K562 (cell line): ENCODE data around the gene COL21A1. TPM values are rescaled to one million over a fixed set of nuclear protein-coding genes. Genes with fewer than 3 reads are reported as not detected.

Source experiments
- ATAC-seq: fragments of 200-7000 bp; cut with Tn5 transposase; 3 replicates; pipeline ENCODE4 v1.9.1; 2020; ENCODE audit warnings: moderate library complexity
- BruUV-seq: library from RNA; stranded (reverse); fragments of 400-500 nt; replicated peaks from 2 replicates; lab custom pipeline; 2021; lab: Mats Ljungman, UMichigan
- CTCF ChIA-PET: fragments of 300-600 bp; formaldehyde crosslinking; extraction: SDS; loops from one replicate; lab custom pipeline; 2021; ENCODE audit warnings: low intra/inter-chr PET ratio; lab: Yijun Ruan, JAX
- POLR2A ChIA-PET: fragments of 300-600, 350-650 bp; sonication (Branson Sonifier 250); formaldehyde crosslinking; extraction: SDS; loops from one replicate; lab custom pipeline; 2021; ENCODE audit warnings: antibody characterized with exemption, inconsistent platforms; lab: Yijun Ruan, JAX
- DNase-seq, 4 experiments: peaks; one replicate each; pipeline versions ENCODE4 v3.0.0 to v3.0.0-alpha.2; 2011 to 2018; ENCODE audit warnings: low spot score in 3 of 4, mixed read lengths in 3 of 4; ENCODE audit errors: extremely low read depth in 1 of 4
- FAIRE-seq: peaks from 2 replicates; lab custom pipeline; 2011; peaks lifted over from hg19 to GRCh38; lab: Jason Lieb, UNC
- H2AFZ ChIP-seq: 2 replicates; pipeline ENCODE4 v1.6.0; 2011; ENCODE audit warnings: low read depth, low read length, control low read depth, inconsistent platforms
- H3K27ac ChIP-seq: fragments of 200-600 bp; 3 replicates; pipeline ENCODE4 v1.8.0; 2011; ENCODE audit warnings: low read depth, mild to moderate bottlenecking, control low read depth, inconsistent platforms, low read length, moderate library complexity, mixed read lengths; ENCODE audit errors: extremely low read depth
- H3K27me3 ChIP-seq, 2 experiments: fragments of 300-600 bp in 1 of 2; 2 replicates in 1 of 2; 3 replicates in 1 of 2; pipeline versions ENCODE4 v1.6.0 to v1.8.0; 2011; ENCODE audit warnings: inconsistent platforms in 2 of 2, low read length in 2 of 2, mild to moderate bottlenecking in 1 of 2, mixed read lengths in 1 of 2, moderate library complexity in 1 of 2; ENCODE audit not compliant: control insufficient read depth in 2 of 2, insufficient read depth in 2 of 2
- H3K36me3 ChIP-seq: fragments of 300-600 bp; 3 replicates; pipeline ENCODE4 v1.8.0; 2011; ENCODE audit warnings: mild to moderate bottlenecking, low read length, inconsistent platforms; ENCODE audit not compliant: control insufficient read depth, insufficient read depth
- H3K4me1 ChIP-seq, 2 experiments: fragments of 200-600 bp in 1 of 2; replicated peaks in 1 of 2; 2 replicates in 1 of 2; 3 replicates in 1 of 2; pipeline versions ENCODE4 v1.5.1 to v1.8.0; 2011; ENCODE audit warnings: inconsistent platforms in 2 of 2, low read length in 2 of 2, mild to moderate bottlenecking in 1 of 2, mixed read lengths in 1 of 2, moderate library complexity in 1 of 2; ENCODE audit not compliant: control insufficient read depth in 2 of 2, insufficient read depth in 2 of 2
- H3K4me2 ChIP-seq: 2 replicates; pipeline ENCODE4 v1.6.1; 2011; ENCODE audit warnings: low read length, control low read depth, inconsistent platforms, mixed read lengths; ENCODE audit not compliant: insufficient read depth
- H3K4me3 ChIP-seq: fragments of 200-600 bp; sonication (generic), shearing (Covaris generic); 2 replicates; pipeline ENCODE4 v1.5.1; 2016; ENCODE audit warnings: control low read depth, inconsistent platforms
- H3K79me2 ChIP-seq: fragments of 200-600 bp; 3 replicates; pipeline ENCODE4 v1.8.0; 2011; ENCODE audit warnings: low read length, inconsistent platforms; ENCODE audit not compliant: control insufficient read depth, insufficient read depth
- H3K9ac ChIP-seq, 2 experiments: 2 replicates each; pipeline versions ENCODE4 v1.6.0 to v1.6.1; 2011; ENCODE audit warnings: low read depth in 2 of 2, low read length in 2 of 2, control low read depth in 1 of 2, inconsistent platforms in 1 of 2, mild to moderate bottlenecking in 1 of 2, mixed read lengths in 1 of 2; ENCODE audit not compliant: insufficient read depth in 1 of 2
- H3K9me1 ChIP-seq: one replicate; pipeline ENCODE4 v1.6.0; 2011; ENCODE audit warnings: inconsistent platforms, mild to moderate bottlenecking, low read length, moderate library complexity; ENCODE audit not compliant: control insufficient read depth, insufficient read depth
- H3K9me3 ChIP-seq: replicated peaks from 2 replicates; pipeline ENCODE4 v1.5.1; 2011; ENCODE audit warnings: low read depth, low read length, inconsistent platforms; ENCODE audit not compliant: control insufficient read depth, insufficient read depth
- H4K20me1 ChIP-seq: replicated peaks from 2 replicates; pipeline ENCODE4 v1.6.1; 2011; ENCODE audit warnings: low read length, inconsistent platforms, mixed read lengths; ENCODE audit not compliant: control insufficient read depth, insufficient read depth
- CHCHD3 ChIP-seq: fragments of 250-450 bp; sonication (Bioruptor Pico); IDR thresholded peaks from 2 replicates; pipeline ENCODE4 v2.1.2; 2022; ENCODE audit warnings: mild to moderate bottlenecking
- FOSL1 ChIP-seq: fragments of 200-800 bp; sonication (Bioruptor generic); conservative IDR thresholded peaks from 2 replicates; pipeline ENCODE4 v1.6.1; 2016; ENCODE audit warnings: missing genetic modification characterization, missing compliant biosample characterization
- HDGF ChIP-seq: fragments of 450-650 bp; IDR thresholded peaks from 2 replicates; pipeline ENCODE4 v1.6.1; 2016
- MCM5 ChIP-seq: fragments of 450-650 bp; IDR thresholded peaks from 2 replicates; pipeline ENCODE4 v1.6.1; 2016; ENCODE audit warnings: low read depth
- MITF ChIP-seq: IDR thresholded peaks from 2 replicates; pipeline ENCODE4 v1.6.1; 2014; ENCODE audit warnings: antibody characterized with exemption
- NELFE ChIP-seq: IDR thresholded peaks from 2 replicates; pipeline ENCODE4 v1.6.1; 2011; ENCODE audit warnings: mild to moderate bottlenecking; ENCODE audit not compliant: insufficient read depth, insufficient read length
- PCBP1 ChIP-seq: fragments of 200-400 bp; formaldehyde crosslinking; IDR thresholded peaks from 2 replicates; pipeline ENCODE4 v1.6.1; 2018; ENCODE audit warnings: mild to moderate bottlenecking, low read depth, low read length; ENCODE audit not compliant: poor library complexity, severe bottlenecking
- RREB1 ChIP-seq: fragments of 250-450 bp; sonication (Bioruptor Pico); IDR thresholded peaks from 2 replicates; pipeline ENCODE4 v1.4.0; 2020
- YY1 ChIP-seq, 3 experiments: IDR thresholded peaks; 2 replicates each; pipeline ENCODE4 v1.6.1; 2011; ENCODE audit warnings: low read length in 2 of 3, mild to moderate bottlenecking in 2 of 3, moderate library complexity in 2 of 3, borderline replicate concordance in 1 of 3, control low read depth in 1 of 3, low read depth in 1 of 3; ENCODE audit not compliant: insufficient read depth in 3 of 3, insufficient replicate concordance in 2 of 3, control insufficient read depth in 1 of 3, insufficient read length in 1 of 3; ENCODE audit errors: extremely low read depth in 1 of 3
- WGBS: fragments of 100-300 bp; shearing (Covaris generic); methylation state at CpG from one replicate; pipeline ENCODE4 v1.1.6; 2016; ENCODE audit warnings: low coverage, mixed read lengths; ENCODE audit not compliant: insufficient coverage; ENCODE audit errors: missing lambda C conversion rate; 5-methylcytosine and 5-hydroxymethylcytosine counted together
- in situ Hi-C: fragments of 300-500 bp; cut with MboI; formaldehyde crosslinking; loops from 4 replicates; pipeline ENCODE4 v1.15.0; 2018; ENCODE audit warnings: inconsistent platforms, mixed read lengths
- intact Hi-C: fragments of 100-400 bp; cut with micrococcal nuclease; formaldehyde crosslinking; loops from 2 replicates; pipeline ENCODE4 v1.14.2; 2022
- polyA plus RNA-seq, 8 experiments: library from polyadenylated mRNA; depleted of rRNA in 4 of 8; stranded (reverse) in 5 of 8; unstranded in 3 of 8; fragments of >200 nt; fragmentation: Nextera tagmentation in 2 of 8; fragmentation: Illumina TruSeq in 1 of 8; extraction: Ambion mirVana in 2 of 8; extraction: Trizol in 1 of 8; gene quantifications; 2 replicates each; pipeline versions ENCODE4 v1.2.1 to v1.2.3, GENCODE V29; 2011 to 2014; ENCODE audit warnings: inconsistent platforms in 1 of 8, missing spikeins in 1 of 8
- total RNA-seq, 7 experiments: library from RNA; depleted of rRNA in 6 of 7; stranded (reverse); fragments of >200 nt in 6 of 7; fragmentation: Illumina TruSeq in 2 of 7; extraction: Trizol in 2 of 7; gene quantifications; 2 replicates each; pipeline versions ENCODE4 v1.2.1 to v1.2.3, GENCODE V29; 2011 to 2021; ENCODE audit warnings: low replicate concordance in 1 of 7
- TF ChIP-seq, protein P1 (sequence below), 2 experiments: fragments of 150-350 bp in 1 of 2; IDR thresholded peaks; 2 replicates each; pipeline ENCODE4 v1.6.1; 2012 to 2016; ENCODE audit warnings: low read depth in 2 of 2, low read length in 2 of 2, mild to moderate bottlenecking in 1 of 2, moderate library complexity in 1 of 2

Gene COL21A1
- total and polyA plus RNA-seq, 9 of the 15 experiments (the other 6 are each of a cell fraction or from before 2014, with no cell fraction given): 0.03 to 0.76 (median 0.25) TPM

DNA sequence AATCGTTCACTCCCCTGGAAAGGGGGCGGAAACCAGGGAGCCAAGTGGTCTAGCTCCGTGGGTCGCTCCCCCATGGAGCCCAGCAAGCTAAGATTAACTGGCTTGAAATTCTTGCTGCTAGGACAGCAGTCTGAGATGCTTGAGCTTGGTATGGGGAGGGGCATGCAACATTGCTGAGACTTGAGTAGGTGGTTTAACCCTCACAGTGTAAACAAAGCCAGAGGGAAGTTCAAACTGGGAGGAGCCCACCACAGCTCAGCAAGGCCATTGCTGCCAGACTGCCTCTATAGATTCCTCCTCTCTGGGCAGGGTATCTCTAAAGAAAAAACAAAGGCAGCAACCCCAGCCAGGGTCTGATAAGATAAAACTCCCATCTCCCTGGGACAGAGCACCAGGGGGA is 43.2 kb downstream of the COL21A1 start (continued):
- TF ChIP-seq RREB1 (CRISPR knock-in tag) (no peak), MITF (no peak)

- in situ Hi-C loops: no loop called here
- CTCF ChIA-PET: no interaction called here
- TF ChIP-seq HDGF (no peak), FOSL1 (tag) (no peak), CHCHD3 (CRISPR knock-in tag) (no peak), PCBP1 (no peak), YY1 (IDR thresholded peaks at IDR 0.05; ENCODE audit: borderline replicate concordance in 1 of 3, control insufficient read depth in 1 of 3, extremely low read depth in 1 of 3, insufficient read depth in 3 of 3, insufficient read length in 1 of 3, insufficient replicate concordance in 2 of 3, low read depth in 1 of 3, low read length in 2 of 3) (no peak), MCM5 (no peak), NELFE (no peak)
- TF ChIP-seq, protein P1, sequence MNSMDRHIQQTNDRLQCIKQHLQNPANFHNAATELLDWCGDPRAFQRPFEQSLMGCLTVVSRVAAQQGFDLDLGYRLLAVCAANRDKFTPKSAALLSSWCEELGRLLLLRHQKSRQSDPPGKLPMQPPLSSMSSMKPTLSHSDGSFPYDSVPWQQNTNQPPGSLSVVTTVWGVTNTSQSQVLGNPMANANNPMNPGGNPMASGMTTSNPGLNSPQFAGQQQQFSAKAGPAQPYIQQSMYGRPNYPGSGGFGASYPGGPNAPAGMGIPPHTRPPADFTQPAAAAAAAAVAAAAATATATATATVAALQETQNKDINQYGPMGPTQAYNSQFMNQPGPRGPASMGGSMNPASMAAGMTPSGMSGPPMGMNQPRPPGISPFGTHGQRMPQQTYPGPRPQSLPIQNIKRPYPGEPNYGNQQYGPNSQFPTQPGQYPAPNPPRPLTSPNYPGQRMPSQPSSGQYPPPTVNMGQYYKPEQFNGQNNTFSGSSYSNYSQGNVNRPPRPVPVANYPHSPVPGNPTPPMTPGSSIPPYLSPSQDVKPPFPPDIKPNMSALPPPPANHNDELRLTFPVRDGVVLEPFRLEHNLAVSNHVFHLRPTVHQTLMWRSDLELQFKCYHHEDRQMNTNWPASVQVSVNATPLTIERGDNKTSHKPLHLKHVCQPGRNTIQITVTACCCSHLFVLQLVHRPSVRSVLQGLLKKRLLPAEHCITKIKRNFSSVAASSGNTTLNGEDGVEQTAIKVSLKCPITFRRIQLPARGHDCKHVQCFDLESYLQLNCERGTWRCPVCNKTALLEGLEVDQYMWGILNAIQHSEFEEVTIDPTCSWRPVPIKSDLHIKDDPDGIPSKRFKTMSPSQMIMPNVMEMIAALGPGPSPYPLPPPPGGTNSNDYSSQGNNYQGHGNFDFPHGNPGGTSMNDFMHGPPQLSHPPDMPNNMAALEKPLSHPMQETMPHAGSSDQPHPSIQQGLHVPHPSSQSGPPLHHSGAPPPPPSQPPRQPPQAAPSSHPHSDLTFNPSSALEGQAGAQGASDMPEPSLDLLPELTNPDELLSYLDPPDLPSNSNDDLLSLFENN (IDR thresholded peaks at IDR 0.05; ENCODE audit: low read depth in 2 of 2, low read length in 2 of 2): no peak
These were observed 47.4 kb downstream of the COL21A1 start for GRCh38 chr6:56199956-56200355.

More at GRCh38 chr6:56199956-56200355, 47.4 kb downstream of the COL21A1 start:
- no peaks in the 10 kb centered on the region; the same call in 1 of the 2 replicates for H3K9me3 ChIP-seq
- intact Hi-C loops: no loop called here
- FAIRE-seq (no peak), DNase-seq (no peak), ATAC-seq (no peak)
- H2AFZ ChIP-seq: no peak overlapping the region
- H3K27me3 ChIP-seq: no peaks in the 10 kb centered on the region
- no peak overlapping the region for H3K4me3 ChIP-seq
- no peaks in the 10 kb centered on the region for H3K79me2 ChIP-seq
- no peaks in the 10 kb centered on the region for H3K36me3 ChIP-seq
- H4K20me1 ChIP-seq: no peaks in the 10 kb centered on the region
- POLR2A ChIA-PET: no interaction called here
- H3K9ac ChIP-seq: no peak overlapping the region
- H3K27ac ChIP-seq: no peak overlapping the region
- H3K9me1 ChIP-seq: no peaks in the 10 kb centered on the region
- no peaks in the 10 kb centered on the region for H3K4me1 ChIP-seq
- no peak overlapping the region for H3K4me2 ChIP-seq
- 0% methylated on average over 3 of the region's 3 CpGs for WGBS
- BruUV-seq: no TSS peak
